ENCODE measurements around the gene SYNGR1.
A peak's percentile ranks its signal among the peaks of the same experiment; 100 is the strongest.
"Not testable (repeated sequence)": the region's sequence is repeated elsewhere in the genome, so short reads cannot be mapped to it uniquely, and the experiment has no call there.

SYNGR1 gene

GRCh38 chr22:39352306-39352891 is 2.6 kb downstream of the SYNGR1 start:
- DNase-seq, result peak; percentile 44

- no peak for DNase-seq
These were observed 3.6 kb downstream of the SYNGR1 start for GRCh38 chr22:39353346-39353745.

GRCh38 chr22:39355080-39355479 is 5.3 kb downstream of the SYNGR1 start:
- DNase-seq, result no peak

GRCh38 chr22:39355805-39356204 is 6.0 kb downstream of the SYNGR1 start:
- DNase-seq, result not testable (repeated sequence)

- DNase-seq, result no peak
These were observed 6.7 kb downstream of the SYNGR1 start for GRCh38 chr22:39356464-39356863.

- not testable (repeated sequence) for DNase-seq
These were observed 7.6 kb downstream of the SYNGR1 start for GRCh38 chr22:39357110-39358108.

GRCh38 chr22:39358197-39358596 is 8.4 kb downstream of the SYNGR1 start:
- peak; percentile 47 for DNase-seq

GRCh38 chr22:39359659-39360195 is 9.9 kb downstream of the SYNGR1 start:
- DNase-seq, result no peak

GRCh38 chr22:39360242-39360641 is 10.5 kb downstream of the SYNGR1 start:
- DNase-seq, result no peak

GRCh38 chr22:39360674-39361413 is 11.1 kb downstream of the SYNGR1 start:
- DNase-seq, result no peak

- DNase-seq, result peak; percentile 40
These were observed 11.7 kb downstream of the SYNGR1 start for GRCh38 chr22:39361496-39361895.

- no peak for DNase-seq
These were observed 12.5 kb downstream of the SYNGR1 start for GRCh38 chr22:39362271-39362670.

- DNase-seq, result no peak
These were observed 13.1 kb downstream of the SYNGR1 start for GRCh38 chr22:39362932-39363331.

- DNase-seq, result peak; percentile 97
These were observed 14.1 kb downstream of the SYNGR1 start for GRCh38 chr22:39363751-39364515.

- no peak for DNase-seq
These were observed 15.1 kb downstream of the SYNGR1 start for GRCh38 chr22:39364714-39365491.

- DNase-seq, result peak; percentile 72
These were observed 15.6 kb downstream of the SYNGR1 start for GRCh38 chr22:39365492-39365780.

- DNase-seq, result peak; percentile 50
These were observed 17.2 kb downstream of the SYNGR1 start for GRCh38 chr22:39367035-39367434.

GRCh38 chr22:39368461-39368911 is 18.7 kb downstream of the SYNGR1 start:
- peak; percentile 56 for DNase-seq

GRCh38 chr22:39369186-39369585 is 19.4 kb downstream of the SYNGR1 start:
- DNase-seq, result no peak

GRCh38 chr22:39369586-39369985 is 19.8 kb downstream of the SYNGR1 start:
- no peak for DNase-seq

GRCh38 chr22:39371732-39372131 is 21.9 kb downstream of the SYNGR1 start:
- no peak for DNase-seq

- no peak for DNase-seq
These were observed 24.4 kb downstream of the SYNGR1 start for GRCh38 chr22:39374191-39374590.

All from hematopoietic multipotent progenitor cell treated with erythropoietin and hydrocortisone succinate and interleukin-3 and kit ligand, for 4 days (in vitro differentiated cells).